Kidney (tissue), 14 donors: Measurements from ENCODE around the gene THBS2. TPM values are rescaled to one million over a fixed set of nuclear protein-coding genes. Genes with fewer than 3 reads are reported as not detected.

Experiments used
- DNase-seq, 5 donors: peaks; one replicate each; pipeline ENCODE4 v3.0.0-alpha.2; 2013 to 2020
- FAIRE-seq: peaks from 2 replicates; lab custom pipeline; 2012; peaks lifted over from hg19 to GRCh38; lab: Jason Lieb, UNC
- H3K27ac ChIP-seq, 2 donors: one replicate each; pipeline ENCODE4 v1.7.0; 2013; ENCODE audit warnings: low read depth in 2 of 2, low read length in 2 of 2, inconsistent platforms in 1 of 2
- H3K27me3 ChIP-seq: one replicate; pipeline ENCODE4 v1.7.1; 2013; ENCODE audit warnings: low read length, inconsistent platforms; ENCODE audit not compliant: control insufficient read depth, insufficient read depth
- H3K36me3 ChIP-seq, 3 donors: one replicate each; pipeline versions ENCODE4 v1.7.0 to v1.7.1; 2013; ENCODE audit warnings: low read length in 3 of 3, control low read depth in 1 of 3, inconsistent platforms in 1 of 3; ENCODE audit not compliant: insufficient read depth in 3 of 3, control insufficient read depth in 2 of 3
- H3K4me1 ChIP-seq, 3 donors: one replicate each; pipeline versions ENCODE4 v1.7.0 to v1.7.1; 2013; ENCODE audit warnings: low read length in 3 of 3, inconsistent platforms in 1 of 3, low read depth in 1 of 3; ENCODE audit not compliant: control insufficient read depth in 2 of 3, insufficient read depth in 2 of 3
- H3K4me3 ChIP-seq, 3 donors: one replicate each; pipeline versions ENCODE4 v1.7.0 to v1.8.1; 2013; ENCODE audit warnings: low read length in 3 of 3, control low read depth in 1 of 3, inconsistent platforms in 1 of 3
- H3K9ac ChIP-seq, 3 donors: one replicate each; pipeline versions ENCODE4 v1.7.0 to v1.7.1; 2013; ENCODE audit warnings: low read length in 3 of 3, control low read depth in 1 of 3, inconsistent platforms in 1 of 3
- H3K9me3 ChIP-seq, 3 donors: one replicate each; pipeline versions ENCODE4 v1.7.0 to v1.7.1; 2013; ENCODE audit warnings: low read length in 3 of 3, control low read depth in 1 of 3, inconsistent platforms in 1 of 3; ENCODE audit not compliant: control insufficient read depth in 2 of 3, insufficient read depth in 1 of 3
- intact Hi-C: fragments of 100-400 bp; cut with DNase I; formaldehyde crosslinking; loops from one replicate; pipeline ENCODE4 v1.11.1; 2022
- polyA plus RNA-seq: library from polyadenylated mRNA; stranded (reverse); fragments of 350-450 nt; fragmentation: Illumina TruSeq; extraction: RNeasy Lipid Tissue Mini Kit (QIAGEN cat#74804); gene quantifications from one replicate; pipeline ENCODE4 v1.2.3, GENCODE V29; 2014; ENCODE audit warnings: low read depth, low replicate concordance; ENCODE audit not compliant: insufficient read depth
- total RNA-seq: library from RNA; stranded (reverse); fragmentation: NEBNext Ultra II Directional; extraction: Animal tissue kit (Norgen Biotek cat#: 25700); gene quantifications from one replicate; pipeline ENCODE4 v1.2.1, GENCODE V29; 2021
- TF ChIP-seq, protein P1 (sequence below): IDR thresholded peaks from 3 replicates; pipeline ENCODE4 v1.5.1; 2012; ENCODE audit warnings: mild to moderate bottlenecking, moderate library complexity, borderline replicate concordance; ENCODE audit not compliant: insufficient read depth; ENCODE audit errors: extremely low read depth
- donor health status: control.
- donor health status: control.
- donor health status: control.
- donor health status: control.
- donor health status: control.
- donor health status: DM: yes; HTN: yes; CAD: no.
- donor health status: Normal renal cell carcinoma (clear cell type).

The THBS2 gene
- total and polyA plus RNA-seq, 2 donors from 2014 or later: 2.7 to 33.4 TPM

DNA sequence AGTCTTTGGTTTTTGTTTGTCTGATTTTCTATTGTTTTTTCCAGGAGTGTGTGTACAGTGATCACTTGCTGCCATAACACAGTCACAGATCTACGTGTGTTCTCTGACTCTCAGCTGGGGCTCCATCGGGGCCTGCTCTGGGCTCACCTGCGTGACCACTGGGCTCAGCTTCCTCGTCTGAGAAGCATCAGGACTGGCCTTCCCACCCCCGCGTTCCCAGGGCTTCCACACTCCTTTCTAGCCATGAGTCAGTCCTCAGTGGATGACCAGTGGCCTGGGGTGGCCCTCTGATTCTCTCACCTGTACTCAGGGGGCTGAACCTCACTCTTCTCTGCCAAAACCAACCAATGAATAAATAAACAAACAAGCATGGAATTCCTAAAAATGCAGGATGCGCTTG, 14.5 kb downstream of the THBS2 start:
- Histone ChIP-seq H3K9me3 (no peaks in the 10 kb centered on the region), H3K9ac (no peak overlapping the region), H3K27me3 (no peaks in the 10 kb centered on the region), H3K4me3 (no peak overlapping the region), H3K27ac (no peak overlapping the region), H3K4me1 (no peaks in the 10 kb centered on the region), H3K36me3 (no peaks in the 10 kb centered on the region)
- FAIRE-seq (no peak), DNase-seq (peak in 1 of 5 donors; percentile 53)
- intact Hi-C loops: no loop called here
- TF ChIP-seq, protein P1, sequence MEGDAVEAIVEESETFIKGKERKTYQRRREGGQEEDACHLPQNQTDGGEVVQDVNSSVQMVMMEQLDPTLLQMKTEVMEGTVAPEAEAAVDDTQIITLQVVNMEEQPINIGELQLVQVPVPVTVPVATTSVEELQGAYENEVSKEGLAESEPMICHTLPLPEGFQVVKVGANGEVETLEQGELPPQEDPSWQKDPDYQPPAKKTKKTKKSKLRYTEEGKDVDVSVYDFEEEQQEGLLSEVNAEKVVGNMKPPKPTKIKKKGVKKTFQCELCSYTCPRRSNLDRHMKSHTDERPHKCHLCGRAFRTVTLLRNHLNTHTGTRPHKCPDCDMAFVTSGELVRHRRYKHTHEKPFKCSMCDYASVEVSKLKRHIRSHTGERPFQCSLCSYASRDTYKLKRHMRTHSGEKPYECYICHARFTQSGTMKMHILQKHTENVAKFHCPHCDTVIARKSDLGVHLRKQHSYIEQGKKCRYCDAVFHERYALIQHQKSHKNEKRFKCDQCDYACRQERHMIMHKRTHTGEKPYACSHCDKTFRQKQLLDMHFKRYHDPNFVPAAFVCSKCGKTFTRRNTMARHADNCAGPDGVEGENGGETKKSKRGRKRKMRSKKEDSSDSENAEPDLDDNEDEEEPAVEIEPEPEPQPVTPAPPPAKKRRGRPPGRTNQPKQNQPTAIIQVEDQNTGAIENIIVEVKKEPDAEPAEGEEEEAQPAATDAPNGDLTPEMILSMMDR: no peak

DNA sequence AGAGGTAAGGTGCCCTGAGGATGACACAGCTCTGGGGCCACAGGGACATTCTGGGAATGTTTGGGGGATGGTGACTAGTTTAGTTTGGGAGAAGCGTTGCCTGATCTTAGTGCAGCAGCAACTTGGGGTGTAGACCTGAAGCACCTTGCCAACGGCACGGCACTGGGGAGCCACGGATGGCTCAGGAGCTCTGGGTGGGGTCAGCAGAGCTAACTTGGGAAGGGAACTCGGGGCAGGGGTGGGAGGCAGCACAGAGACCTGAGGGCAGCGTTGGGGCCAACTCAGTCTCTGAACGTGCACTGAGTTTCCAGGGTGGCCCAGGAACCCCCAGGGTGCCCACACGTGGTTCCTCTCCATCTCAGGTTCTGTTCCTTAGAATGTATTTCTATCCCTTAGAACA, 14.9 kb downstream of the THBS2 start:
- TF ChIP-seq, protein P1: no peak
- H3K9ac ChIP-seq: no peak overlapping the region
- peaks cover 0 to under 1% (median 0%) of the 10 kb centered on the region in 3 donors for H3K9me3 ChIP-seq
- FAIRE-seq: no peak
- H3K36me3 ChIP-seq: no peaks in the 10 kb centered on the region
- no peaks in the 10 kb centered on the region for H3K27me3 ChIP-seq
- H3K27ac ChIP-seq: no peak overlapping the region
- no peaks in the 10 kb centered on the region for H3K4me1 ChIP-seq
- intact Hi-C loops: no loop called here
- peak in 1 of 5 donors; percentile 22 for DNase-seq
- H3K4me3 ChIP-seq: no peak overlapping the region

DNA sequence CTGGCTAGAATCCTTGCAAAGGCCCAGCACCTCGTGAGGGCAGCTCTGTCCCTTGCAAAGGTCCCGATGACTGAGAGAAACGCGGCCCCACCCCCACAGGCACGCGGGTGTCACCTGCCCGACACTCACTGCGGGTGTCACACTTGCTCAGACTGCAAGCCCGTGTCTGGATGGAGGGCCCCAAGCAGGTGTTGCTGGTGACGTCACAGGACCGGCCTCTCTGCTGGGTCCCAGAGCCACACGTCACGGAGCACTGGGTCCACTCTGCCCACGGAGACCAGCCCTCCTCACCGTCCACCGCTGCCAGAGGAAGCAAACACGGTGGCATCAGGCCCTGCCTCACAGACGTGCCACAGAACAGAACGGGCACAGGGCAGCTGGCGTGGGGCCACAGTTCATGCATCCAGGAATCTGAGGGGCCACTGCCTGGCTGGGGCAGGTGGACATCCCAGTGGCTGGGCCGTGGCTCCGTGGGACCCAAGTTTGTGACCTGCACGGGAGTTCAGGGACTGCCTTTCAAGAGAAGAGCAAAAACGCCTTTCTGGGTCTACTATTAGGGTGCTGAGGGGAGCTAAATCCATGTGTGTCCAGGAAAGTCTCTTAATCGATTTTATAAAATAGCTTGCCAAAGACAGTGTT, 16.0 kb downstream of the THBS2 start:
- Histone ChIP-seq H3K27me3 (no peaks in the 10 kb centered on the region), H3K9ac (no peak overlapping the region), H3K27ac (no peak overlapping the region), H3K4me1 (no peaks in the 10 kb centered on the region), H3K36me3 (peaks cover 0 to 2% (median 0%) of the 10 kb centered on the region in 3 donors), H3K4me3 (no peak overlapping the region), H3K9me3 (peaks cover 0 to 1% (median 0%) of the 10 kb centered on the region in 3 donors)
- TF ChIP-seq, protein P1: no peak
- intact Hi-C loops: no loop called here
- DNase-seq (peak in 1 of 5 donors; percentile 65), FAIRE-seq (no peak)
